ENCODE results near the gene RTBDN.
"Not testable (repeated sequence)": the region's sequence is repeated elsewhere in the genome, so short reads cannot be mapped to it uniquely, and the experiment has no call there.

RTBDN gene

DNA sequence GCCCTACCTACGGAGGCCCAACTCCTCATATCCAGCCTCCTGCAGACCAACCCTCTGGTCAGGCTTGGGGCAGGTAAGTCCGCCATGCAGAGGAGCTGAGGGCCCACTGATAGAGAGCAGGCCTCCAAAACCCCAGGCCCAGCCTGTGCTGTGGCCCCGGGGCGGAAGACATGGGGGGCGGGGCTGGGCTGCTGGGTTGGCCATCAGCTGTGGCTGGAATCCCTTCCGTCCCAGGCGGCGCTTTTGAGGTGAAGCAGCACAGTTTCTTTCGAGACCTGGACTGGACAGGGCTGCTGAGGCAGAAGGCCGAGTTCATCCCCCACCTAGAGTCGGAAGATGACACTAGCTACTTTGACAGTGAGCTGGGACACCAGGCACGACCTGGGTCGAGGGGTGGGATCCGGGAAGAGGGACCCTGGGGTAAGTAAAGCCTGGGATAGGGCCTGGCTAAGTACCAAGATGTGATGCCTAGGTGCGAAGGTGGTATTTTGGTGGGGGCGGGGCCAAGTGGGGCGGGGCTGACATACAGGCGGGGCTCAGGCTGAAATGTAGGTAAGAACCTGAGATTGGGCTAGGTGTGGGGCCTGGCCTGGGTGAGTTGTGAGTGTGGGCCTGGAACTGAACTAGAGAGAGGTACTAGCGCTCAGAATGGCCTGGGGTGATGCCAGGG is 31.5 kb upstream of the RTBDN start:
- Histone ChIP-seq H3K4me1 (ENCODE audit: insufficient read depth, low read length) (peaks cover 7% of the 10 kb centered on the region; the same call in 1 of the 2 replicates), H3K9me3 (ENCODE audit: control insufficient read depth, insufficient read depth, low read length) (no peaks in the 10 kb centered on the region), H3K9ac (ENCODE audit: low read depth, low read length) (peak overlapping the region; percentile 35; the same call in 1 of the 2 replicates), H3K36me3 (ENCODE audit: insufficient read depth, low read length) (no peaks in the 10 kb centered on the region)

DNA sequence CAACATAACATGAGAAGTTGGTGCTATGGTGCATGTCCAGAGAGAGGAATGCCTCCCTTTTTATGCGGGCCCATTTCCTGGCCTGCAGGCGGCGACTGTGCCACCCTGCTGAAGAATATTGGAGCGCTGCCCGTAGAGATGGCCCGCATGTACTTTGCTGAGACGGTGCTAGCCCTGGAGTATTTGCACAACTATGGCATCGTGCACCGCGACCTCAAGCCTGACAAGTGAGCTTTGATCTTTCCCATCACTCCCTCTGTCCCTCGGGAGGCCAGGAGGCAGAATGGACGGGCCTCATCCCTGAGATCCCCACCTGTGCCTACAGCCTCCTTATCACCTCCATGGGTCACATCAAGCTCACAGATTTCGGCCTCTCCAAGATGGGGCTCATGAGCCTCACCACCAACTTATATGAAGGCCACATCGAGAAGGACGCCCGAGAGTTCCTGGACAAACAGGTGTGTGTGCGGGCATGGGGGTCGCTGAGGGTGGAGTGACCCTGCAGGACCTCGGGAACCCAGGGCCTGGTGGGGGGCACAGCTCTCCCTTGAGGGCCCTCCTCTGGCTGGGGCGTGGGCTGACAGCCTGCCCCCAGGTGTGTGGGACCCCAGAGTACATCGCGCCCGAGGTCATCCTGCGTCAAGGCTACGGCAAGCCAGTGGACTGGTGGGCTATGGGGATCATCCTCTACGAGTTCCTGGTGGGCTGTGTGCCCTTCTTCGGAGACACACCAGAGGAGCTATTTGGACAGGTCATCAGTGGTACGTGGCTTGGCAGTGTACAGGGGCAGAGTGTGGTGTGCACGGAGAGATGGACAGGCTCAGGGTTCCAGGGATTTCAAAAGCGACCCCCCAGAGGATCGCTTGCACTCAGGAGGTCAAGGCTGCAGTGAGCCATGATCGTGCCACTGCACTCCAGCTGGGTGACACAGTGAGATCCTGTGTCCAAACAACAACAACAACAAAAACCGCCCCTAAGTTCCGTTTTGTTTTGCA is 30.6 kb upstream of the RTBDN start:
- Histone ChIP-seq H3K36me3 (ENCODE audit: insufficient read depth, low read length) (no peaks in the 10 kb centered on the region), H3K4me1 (ENCODE audit: insufficient read depth, low read length) (peaks cover 7% of the 10 kb centered on the region; the same call in 1 of the 2 replicates), H3K9ac (ENCODE audit: low read depth, low read length) (no peak overlapping the region; the same call in 1 of the 2 replicates), H3K9me3 (ENCODE audit: control insufficient read depth, insufficient read depth, low read length) (no peaks in the 10 kb centered on the region)

DNA sequence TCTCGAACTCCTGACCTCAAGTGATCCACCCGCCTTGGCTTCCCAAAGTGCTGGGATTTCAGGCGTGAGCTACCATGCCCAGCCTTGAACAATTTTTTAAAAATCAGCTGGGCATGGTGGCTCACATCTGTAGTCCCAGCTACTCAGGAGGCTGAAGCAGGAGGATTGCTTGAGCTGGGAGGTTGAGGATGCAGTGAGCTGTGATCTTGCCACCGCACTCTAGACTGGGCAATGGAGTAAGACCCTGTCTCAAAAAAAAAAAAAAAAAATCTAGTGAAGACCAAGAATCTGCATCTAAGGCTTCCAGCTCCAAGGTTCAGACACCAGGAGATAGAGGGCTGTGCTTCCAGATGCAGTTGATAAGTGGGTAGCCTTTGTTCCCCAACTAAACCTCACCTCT is 29.8 kb upstream of the RTBDN start:
- H3K4me1 ChIP-seq (ENCODE audit: insufficient read depth, low read length), result peaks cover 7% of the 10 kb centered on the region; the same call in 1 of the 2 replicates
- no peaks in the 10 kb centered on the region for H3K36me3 ChIP-seq (ENCODE audit: insufficient read depth, low read length)
- no peaks in the 10 kb centered on the region for H3K9me3 ChIP-seq (ENCODE audit: control insufficient read depth, insufficient read depth, low read length)
- H3K9ac ChIP-seq (ENCODE audit: low read depth, low read length), result no peak overlapping the region

GRCh38 chr19:12859546-12859945 is 25.2 kb upstream of the RTBDN start:
- Histone ChIP-seq H3K36me3 (ENCODE audit: insufficient read depth, low read length) (no peaks in the 10 kb centered on the region), H3K9ac (ENCODE audit: low read depth, low read length) (no peak overlapping the region), H3K4me1 (ENCODE audit: insufficient read depth, low read length) (no peaks in the 10 kb centered on the region), H3K9me3 (ENCODE audit: control insufficient read depth, insufficient read depth, low read length) (no peaks in the 10 kb centered on the region)

DNA sequence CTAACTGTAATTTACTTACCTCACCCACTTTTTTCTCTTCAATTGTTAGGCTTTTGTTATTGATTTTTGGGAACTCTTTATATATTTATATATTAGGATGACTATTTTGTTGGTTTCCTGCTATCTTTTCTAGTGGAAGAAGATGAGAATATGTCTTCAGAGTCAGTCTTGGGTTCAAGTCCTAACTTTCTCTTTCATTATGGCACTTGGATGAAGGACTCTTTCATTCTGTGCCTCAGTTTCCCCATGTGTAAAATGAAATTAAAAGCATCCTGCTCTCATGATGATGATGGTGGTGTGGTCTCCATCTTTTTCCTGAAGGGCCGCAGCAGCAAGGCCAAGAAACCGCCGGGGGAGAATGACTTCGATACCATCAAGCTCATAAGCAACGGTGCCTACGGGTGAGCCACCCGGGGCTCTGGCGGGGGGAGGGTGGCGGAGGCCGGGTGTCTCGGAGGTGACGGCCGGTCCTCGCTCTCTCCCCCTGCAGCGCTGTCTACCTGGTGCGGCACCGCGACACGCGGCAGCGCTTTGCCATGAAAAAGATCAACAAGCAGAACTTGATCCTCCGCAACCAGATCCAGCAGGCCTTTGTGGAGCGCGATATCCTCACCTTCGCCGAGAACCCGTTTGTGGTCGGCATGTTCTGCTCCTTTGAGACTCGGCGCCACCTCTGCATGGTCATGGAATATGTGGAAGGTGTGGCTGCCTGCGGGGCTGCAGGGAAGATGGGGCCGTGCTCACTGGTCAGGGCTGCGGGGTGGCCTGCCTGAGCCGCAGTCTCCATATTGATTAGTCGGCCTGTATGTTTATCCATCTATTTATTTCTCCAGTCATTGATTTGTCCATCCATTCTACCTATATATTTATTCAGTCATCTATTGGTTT is 23.9 kb upstream of the RTBDN start:
- H3K4me1 ChIP-seq (ENCODE audit: insufficient read depth, low read length), result no peaks in the 10 kb centered on the region
- H3K36me3 ChIP-seq (ENCODE audit: insufficient read depth, low read length), result no peaks in the 10 kb centered on the region
- no peaks in the 10 kb centered on the region for H3K9me3 ChIP-seq (ENCODE audit: control insufficient read depth, insufficient read depth, low read length)
- H3K9ac ChIP-seq (ENCODE audit: low read depth, low read length), result no peak overlapping the region

DNA sequence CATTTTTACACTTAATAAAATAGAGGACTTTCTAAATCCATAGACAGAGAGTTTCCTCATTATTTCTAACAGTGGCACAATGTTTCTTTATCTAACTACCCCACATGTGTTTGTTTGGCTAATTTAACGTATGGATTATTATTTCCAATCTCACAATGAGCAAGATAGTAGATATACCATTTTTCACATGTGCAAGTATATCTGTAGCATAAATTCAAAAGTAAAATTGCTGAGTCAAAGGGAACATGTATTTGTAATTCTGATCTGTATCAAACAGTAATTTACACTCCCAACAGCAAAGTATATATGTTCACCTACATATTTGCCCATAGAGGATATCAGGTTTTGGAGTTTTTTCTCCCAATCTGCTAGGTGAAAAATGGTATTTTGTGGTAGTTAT is 22.3 kb upstream of the RTBDN start:
- H3K36me3 ChIP-seq (ENCODE audit: insufficient read depth, low read length), result no peaks in the 10 kb centered on the region
- no peaks in the 10 kb centered on the region for H3K4me1 ChIP-seq (ENCODE audit: insufficient read depth, low read length)
- no peaks in the 10 kb centered on the region for H3K9me3 ChIP-seq (ENCODE audit: control insufficient read depth, insufficient read depth, low read length)
- no peak overlapping the region for H3K9ac ChIP-seq (ENCODE audit: low read depth, low read length)

GRCh38 chr19:12847159-12848139 is 13.1 kb upstream of the RTBDN start:
- no peaks in the 10 kb centered on the region for H3K36me3 ChIP-seq (ENCODE audit: insufficient read depth, low read length)
- no peaks in the 10 kb centered on the region for H3K9me3 ChIP-seq (ENCODE audit: control insufficient read depth, insufficient read depth, low read length)
- peak overlapping the region; percentile 54; the same call in 1 of the 2 replicates for H3K9ac ChIP-seq (ENCODE audit: low read depth, low read length)
- peaks cover 3% of the 10 kb centered on the region; the same call in 1 of the 2 replicates for H3K4me1 ChIP-seq (ENCODE audit: insufficient read depth, low read length)

DNA sequence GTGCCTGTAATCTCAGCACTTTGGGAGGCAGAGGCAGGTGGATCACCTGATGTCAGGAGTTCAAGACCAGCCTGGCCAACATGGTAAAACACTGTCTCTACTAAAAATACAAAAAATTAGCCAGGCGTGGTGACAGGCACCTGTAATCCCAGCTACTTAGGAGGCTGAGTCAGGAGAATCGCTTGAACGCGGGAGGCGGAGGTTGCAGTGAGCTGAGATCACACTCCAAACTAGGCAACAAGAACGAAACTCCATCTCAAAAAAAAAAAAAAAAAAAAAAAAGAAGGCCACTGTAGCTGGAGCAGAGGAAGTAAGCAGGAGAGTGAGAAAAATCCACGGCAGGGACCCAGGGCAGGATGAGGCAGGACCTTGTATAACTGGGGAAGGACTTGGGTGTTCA is 12.2 kb upstream of the RTBDN start:
- H3K36me3 ChIP-seq (ENCODE audit: insufficient read depth, low read length); H3K9me3 ChIP-seq (ENCODE audit: control insufficient read depth, insufficient read depth, low read length); H3K9ac ChIP-seq (ENCODE audit: low read depth, low read length); H3K4me1 ChIP-seq (ENCODE audit: insufficient read depth, low read length): not testable (repeated sequence)

DNA sequence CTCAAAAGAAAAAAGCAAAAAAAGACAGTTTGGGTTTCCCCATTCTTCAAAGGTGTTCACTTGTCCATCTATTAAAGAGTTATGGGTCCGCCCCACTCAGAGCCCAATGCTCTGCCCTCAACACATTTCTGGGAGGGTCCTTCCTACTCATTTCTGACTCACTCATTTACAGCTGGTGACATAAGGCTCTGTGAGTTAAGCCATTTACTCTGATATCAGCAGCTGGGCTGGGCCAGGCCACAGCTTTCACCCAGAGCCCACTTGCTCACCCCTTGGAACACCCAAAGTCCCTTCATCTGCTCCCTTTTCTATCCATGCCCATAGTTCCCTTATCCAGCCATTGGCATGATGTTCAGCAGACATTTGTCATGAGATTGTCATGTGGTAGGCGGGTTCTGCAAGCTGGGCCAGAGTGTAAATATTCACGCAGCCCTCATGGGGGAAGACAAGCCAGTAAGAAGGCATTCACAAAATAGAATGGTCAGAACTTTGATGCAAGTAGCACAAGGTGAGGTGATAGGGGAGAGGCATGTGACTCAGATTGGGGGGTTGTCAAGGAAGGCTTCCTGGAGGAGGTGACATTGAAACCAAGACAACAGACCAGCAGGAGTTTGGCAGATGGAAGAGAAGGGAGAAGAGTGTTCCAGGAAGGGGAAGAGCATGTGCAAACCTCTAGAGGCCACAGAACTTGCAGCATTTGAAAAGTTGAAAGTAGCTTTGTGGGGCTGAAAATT is 9.8 kb upstream of the RTBDN start:
- H3K4me1 ChIP-seq (ENCODE audit: insufficient read depth, low read length), result peaks cover 7% of the 10 kb centered on the region; the same call in 1 of the 2 replicates
- H3K9ac ChIP-seq (ENCODE audit: low read depth, low read length), result no peak overlapping the region
- H3K9me3 ChIP-seq (ENCODE audit: control insufficient read depth, insufficient read depth, low read length), result no peaks in the 10 kb centered on the region
- no peaks in the 10 kb centered on the region for H3K36me3 ChIP-seq (ENCODE audit: insufficient read depth, low read length)

GRCh38 chr19:12843328-12843727 is 8.9 kb upstream of the RTBDN start:
- Histone ChIP-seq H3K36me3 (ENCODE audit: insufficient read depth, low read length) (no peaks in the 10 kb centered on the region), H3K9ac (ENCODE audit: low read depth, low read length) (no peak overlapping the region), H3K4me1 (ENCODE audit: insufficient read depth, low read length) (peaks cover 7% of the 10 kb centered on the region; the same call in 1 of the 2 replicates), H3K9me3 (ENCODE audit: control insufficient read depth, insufficient read depth, low read length) (no peaks in the 10 kb centered on the region)

GRCh38 chr19:12842511-12842910 is 8.1 kb upstream of the RTBDN start:
- Histone ChIP-seq H3K9ac (ENCODE audit: low read depth, low read length) (no peak overlapping the region), H3K36me3 (ENCODE audit: insufficient read depth, low read length) (no peaks in the 10 kb centered on the region), H3K4me1 (ENCODE audit: insufficient read depth, low read length) (peaks cover 9% of the 10 kb centered on the region), H3K9me3 (ENCODE audit: control insufficient read depth, insufficient read depth, low read length) (no peaks in the 10 kb centered on the region)

GRCh38 chr19:12841094-12841493 is 6.7 kb upstream of the RTBDN start:
- no peaks in the 10 kb centered on the region for H3K9me3 ChIP-seq (ENCODE audit: control insufficient read depth, insufficient read depth, low read length)
- H3K4me1 ChIP-seq (ENCODE audit: insufficient read depth, low read length), result peaks cover 9% of the 10 kb centered on the region
- H3K9ac ChIP-seq (ENCODE audit: low read depth, low read length), result peak overlapping the region; percentile 53; the same call in 1 of the 2 replicates
- H3K36me3 ChIP-seq (ENCODE audit: insufficient read depth, low read length), result no peaks in the 10 kb centered on the region

Measured in ES-I3 (cell line).